NCI-H524 treated with DMSO at 0.1 percent for 48 hours (cell line): ENCODE measurements around the gene CIDEA.
"Not testable (repeated sequence)": the region's sequence is repeated elsewhere in the genome, so short reads cannot be mapped to it uniquely, and the experiment has no call there.

Source experiments
- DNase-seq: peaks from one replicate; lab custom pipeline; 2025; lab: John Stamatoyannopoulos, UW

CIDEA gene, protein sequence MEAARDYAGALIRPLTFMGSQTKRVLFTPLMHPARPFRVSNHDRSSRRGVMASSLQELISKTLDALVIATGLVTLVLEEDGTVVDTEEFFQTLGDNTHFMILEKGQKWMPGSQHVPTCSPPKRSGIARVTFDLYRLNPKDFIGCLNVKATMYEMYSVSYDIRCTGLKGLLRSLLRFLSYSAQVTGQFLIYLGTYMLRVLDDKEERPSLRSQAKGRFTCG

GRCh38 chr18:12254136-12254819 is at the start of gene CIDEA:
TSS of gene CIDEA (plus strand) at chr18:12254361. CDS start at chr18:12254384, 23 bp downstream.
- DNase-seq = no peak

DNA sequence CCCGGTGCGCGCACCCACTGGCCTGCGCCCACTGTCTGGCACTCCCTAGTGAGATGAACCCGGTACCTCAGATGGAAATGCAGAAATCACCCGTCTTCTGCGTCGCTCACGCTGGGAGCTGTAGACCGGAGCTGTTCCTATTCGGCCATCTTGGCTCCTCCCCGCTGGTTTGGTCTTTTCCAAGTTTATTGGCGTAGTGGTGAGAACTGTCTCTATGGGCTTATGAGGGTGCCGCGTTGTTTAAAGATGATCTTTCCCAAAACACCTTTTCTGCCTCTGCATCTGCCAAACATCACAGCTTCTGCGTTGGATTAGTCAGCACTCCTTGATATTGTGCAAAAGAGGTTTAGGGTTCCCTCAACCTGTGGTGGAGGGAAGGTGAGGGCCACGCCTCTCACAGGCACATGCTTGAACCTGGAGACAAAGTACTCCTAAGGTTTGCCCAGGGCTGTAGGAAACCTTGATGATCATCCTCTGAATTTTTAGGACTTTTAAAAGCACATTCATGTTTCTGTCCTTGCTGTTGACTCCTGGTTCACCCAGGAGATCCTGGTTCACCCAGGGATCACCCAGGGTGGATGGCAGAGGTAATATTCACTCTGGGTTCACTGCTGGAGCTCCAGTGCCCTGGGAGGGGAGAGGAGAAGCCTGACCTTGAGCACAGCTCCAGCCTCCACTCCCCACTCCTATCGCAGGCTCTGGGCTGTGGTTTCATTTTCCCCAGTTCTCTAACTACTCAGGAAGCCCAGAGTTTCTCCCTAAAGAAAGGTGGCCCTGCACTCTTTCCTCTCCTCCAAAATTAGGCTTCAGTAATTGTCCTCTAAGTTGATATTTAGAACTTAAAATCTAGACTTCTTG is 45.6 kb upstream of the CIDEA start:
- not testable (repeated sequence) for DNase-seq

GRCh38 chr18:12212308-12212707 is 41.9 kb upstream of the CIDEA start:
- DNase-seq = not testable (repeated sequence)

DNA sequence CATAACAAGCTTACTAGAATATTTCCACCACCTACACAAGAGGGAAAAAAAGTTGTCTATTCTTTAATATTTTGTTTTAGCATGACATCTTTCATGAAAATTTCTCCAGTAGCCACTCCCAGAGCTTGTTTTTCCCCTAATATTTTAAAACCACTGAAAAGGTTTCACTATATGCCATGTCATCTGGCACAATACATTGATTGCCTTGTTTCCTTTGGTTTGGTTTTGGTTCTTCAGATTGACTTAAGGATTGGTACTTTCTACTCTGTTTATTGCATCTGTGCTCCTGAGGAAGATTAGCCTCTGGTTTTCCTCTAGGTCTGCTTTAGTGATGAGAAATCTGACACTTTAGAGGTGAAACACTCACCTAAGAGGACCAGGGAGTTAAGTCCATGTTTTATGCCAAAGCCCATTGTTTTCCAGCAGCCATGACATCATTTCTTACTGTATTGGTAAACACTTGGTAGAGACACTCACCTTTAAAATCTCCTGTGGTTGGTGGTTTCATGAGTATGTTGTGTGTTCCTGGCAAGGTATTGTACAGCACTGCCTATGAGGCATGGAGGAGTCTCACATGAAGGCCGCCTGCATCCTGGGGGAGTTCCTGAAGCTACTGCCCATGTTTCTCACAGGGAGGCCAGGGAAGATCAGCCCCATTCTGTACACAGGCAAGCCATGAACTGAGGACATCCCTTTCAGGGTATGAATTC is 39.7 kb upstream of the CIDEA start:
- DNase-seq = not testable (repeated sequence)

- DNase-seq = not testable (repeated sequence)
Measured at GRCh38 chr18:12216471-12216870, 37.7 kb upstream of the CIDEA start.

DNA sequence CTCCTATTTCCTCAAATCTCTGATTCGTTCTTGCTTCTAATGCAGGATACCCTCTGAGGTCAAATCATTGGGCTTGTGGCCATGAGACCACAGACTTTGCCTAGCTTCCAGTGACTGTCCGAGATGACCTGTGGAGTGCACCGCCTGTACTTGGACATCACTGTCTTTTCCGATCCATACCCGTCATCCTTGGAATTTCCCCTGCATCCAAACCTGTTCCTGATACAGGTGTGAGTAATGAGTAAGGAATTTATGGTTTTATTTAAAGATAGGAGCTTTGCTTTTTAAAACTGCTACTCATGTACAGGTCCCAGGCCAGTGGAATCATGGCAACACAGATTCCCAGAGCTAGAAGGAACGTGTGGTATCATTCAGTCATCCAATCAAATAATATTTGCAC is 35.6 kb upstream of the CIDEA start:
- not testable (repeated sequence) for DNase-seq

DNA sequence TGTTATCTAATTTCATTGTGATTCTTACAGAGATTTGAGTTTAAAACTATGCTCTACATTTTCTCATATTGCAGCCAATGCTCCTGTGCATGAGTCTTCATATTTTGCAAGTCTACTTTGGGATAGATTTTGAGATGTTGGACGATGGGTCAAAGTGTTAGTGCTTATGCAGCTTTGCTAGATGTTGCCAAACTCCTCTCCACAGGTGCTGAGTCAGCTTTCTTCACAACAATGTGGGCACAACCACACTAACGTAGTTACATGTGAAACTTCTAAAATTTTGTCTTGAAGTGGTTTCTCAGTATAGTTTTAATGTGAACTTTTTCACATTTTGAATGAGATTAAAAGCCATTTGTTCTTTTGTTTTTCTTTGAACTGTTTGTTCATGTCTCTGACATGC is 32.1 kb upstream of the CIDEA start:
- not testable (repeated sequence) for DNase-seq

DNA sequence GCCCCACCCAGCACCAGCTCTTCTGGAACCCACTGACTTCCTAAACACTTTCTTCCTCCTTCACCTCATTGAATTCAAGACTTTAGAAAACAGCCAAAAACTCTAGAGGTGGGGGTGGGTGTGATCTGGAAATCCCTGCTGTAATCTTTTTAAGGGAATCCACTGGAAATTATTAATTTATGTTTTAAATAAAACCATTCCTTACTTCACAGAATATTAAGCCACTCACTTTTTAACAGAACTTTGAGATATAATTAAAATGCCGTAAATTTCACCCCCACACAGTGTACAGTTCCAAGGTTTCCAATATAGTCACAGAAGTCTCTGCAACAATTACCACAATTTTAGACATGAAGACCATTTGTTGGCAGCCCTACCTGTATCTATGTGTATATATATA is 30.8 kb upstream of the CIDEA start:
- not testable (repeated sequence) for DNase-seq

DNA sequence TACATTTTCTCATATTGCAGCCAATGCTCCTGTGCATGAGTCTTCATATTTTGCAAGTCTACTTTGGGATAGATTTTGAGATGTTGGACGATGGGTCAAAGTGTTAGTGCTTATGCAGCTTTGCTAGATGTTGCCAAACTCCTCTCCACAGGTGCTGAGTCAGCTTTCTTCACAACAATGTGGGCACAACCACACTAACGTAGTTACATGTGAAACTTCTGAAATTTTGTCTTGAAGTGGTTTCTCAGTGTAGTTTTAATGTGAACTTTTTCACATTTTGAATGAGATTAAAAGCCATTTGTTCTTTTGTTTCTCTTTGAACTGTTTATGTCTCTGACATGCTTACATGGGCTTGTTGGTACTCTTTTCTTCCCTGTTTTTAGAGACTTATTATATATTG is 27.4 kb upstream of the CIDEA start:
- not testable (repeated sequence) for DNase-seq

GRCh38 chr18:12227399-12228186 is 26.6 kb upstream of the CIDEA start:
- not testable (repeated sequence) for DNase-seq

DNA sequence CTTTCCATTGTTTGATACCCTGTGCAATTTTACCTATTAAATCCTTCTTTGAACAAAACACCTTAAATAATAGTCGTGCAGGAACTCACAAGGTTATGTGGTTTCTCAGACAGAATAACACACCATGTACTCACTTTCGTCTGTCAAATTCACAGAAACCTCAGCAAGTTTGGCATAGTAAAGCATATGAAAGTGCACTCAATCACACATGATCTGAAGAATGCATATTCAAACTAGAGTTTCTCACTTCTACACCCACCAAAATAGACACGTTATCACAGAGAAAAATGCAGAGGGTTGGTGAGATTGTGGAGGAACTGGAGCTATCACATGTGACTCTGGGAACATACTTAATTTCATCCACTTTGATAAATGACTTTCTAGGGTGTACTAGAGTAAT is 25.9 kb upstream of the CIDEA start:
- DNase-seq = not testable (repeated sequence)

GRCh38 chr18:12230561-12230960 is 23.6 kb upstream of the CIDEA start:
- not testable (repeated sequence) for DNase-seq

DNA sequence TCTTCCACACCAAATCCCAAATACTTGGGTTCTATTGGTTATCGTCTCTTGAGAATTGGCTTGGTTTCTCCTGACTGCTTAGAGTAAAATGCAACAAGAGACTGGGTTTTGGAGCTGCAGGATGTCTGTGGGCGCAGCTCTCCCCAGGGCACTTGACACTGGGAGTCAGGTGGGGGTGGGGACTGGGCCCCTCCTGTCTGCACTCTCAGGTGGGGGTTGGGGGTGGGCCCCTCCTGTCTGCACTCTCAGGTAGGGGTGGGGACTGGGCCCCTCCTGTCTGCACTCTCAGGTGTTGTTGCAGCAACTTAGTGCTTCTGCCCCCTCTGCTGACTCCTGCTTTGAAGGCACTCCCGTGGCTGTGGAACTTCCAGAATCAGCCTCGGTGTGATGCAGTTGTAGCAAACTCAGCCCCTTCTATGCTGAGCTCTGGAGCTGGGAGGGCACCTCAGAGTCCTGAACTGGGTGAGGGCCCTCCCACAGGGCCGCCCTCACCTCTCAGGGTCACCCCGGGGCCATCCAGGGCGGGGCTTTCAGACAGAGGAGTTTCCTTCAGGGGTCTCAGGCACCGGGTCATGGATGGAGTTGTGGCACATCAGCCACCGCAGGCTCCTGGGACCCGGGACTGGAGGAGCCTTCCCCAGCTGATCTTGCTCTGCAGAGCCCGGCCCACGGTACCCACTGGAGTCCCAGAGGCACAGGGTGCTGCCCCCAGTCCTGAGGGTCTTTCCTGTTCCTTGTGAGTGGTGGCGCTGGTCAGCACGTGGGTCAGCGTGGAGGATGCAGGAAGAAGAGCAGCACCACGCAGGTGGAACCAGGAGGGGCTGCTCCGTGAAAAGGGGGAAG is 22.9 kb upstream of the CIDEA start:
- DNase-seq = no peak

- DNase-seq = no peak
Measured at GRCh38 chr18:12231986-12232385, 22.2 kb upstream of the CIDEA start.

- no peak for DNase-seq
Measured at GRCh38 chr18:12233378-12233777, 20.8 kb upstream of the CIDEA start.

- no peak for DNase-seq
Measured at GRCh38 chr18:12234451-12235190, 19.5 kb upstream of the CIDEA start.

DNA sequence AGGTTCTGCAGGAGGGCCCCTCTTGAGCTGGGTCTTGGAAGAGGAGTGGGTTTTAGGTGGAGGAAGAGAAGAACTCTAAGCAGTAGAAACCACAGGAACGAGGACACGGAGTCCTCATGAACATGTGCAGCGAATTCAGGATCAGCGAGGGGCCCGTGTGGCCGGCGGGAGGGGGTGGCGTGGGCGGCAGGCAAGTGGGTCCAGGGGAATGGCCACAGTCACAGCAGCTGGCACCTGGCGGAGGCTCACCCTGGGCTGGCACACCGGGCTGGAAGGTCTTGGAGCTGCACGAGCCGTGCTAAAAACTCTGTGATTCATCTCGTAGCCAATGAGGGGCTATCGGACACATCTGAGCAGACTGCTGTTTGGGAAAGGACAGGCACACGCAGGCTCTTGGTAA is 18.0 kb upstream of the CIDEA start:
- no peak for DNase-seq

- DNase-seq = no peak
Measured at GRCh38 chr18:12236934-12237832, 17.0 kb upstream of the CIDEA start.

GRCh38 chr18:12238826-12239225 is 15.3 kb upstream of the CIDEA start:
- DNase-seq = no peak
